AG09309 (cell line): ENCODE results near the gene MPPE1.

Experiments used
- DNase-seq: peaks from one replicate; pipeline ENCODE4 v3.0.0-alpha.2; 2010; ENCODE audit warnings: low read depth
- H3K4me3 ChIP-seq: 2 replicates; pipeline ENCODE4 v1.5.1; 2011; ENCODE audit warnings: mild to moderate bottlenecking, low read depth, low read length, moderate library complexity; ENCODE audit not compliant: control insufficient read depth
- CTCF ChIP-seq: IDR thresholded peaks from 2 replicates; pipeline ENCODE4 v1.5.1; 2011; ENCODE audit warnings: mild to moderate bottlenecking, low read depth, low read length, inconsistent platforms; ENCODE audit not compliant: insufficient read depth, control insufficient read depth; ENCODE audit errors: missing control alignments

MPPE1 gene

GRCh38 chr18:11862468-11863137, 45.5 kb downstream of the MPPE1 start:
- no peak overlapping the region for H3K4me3 ChIP-seq
- TF ChIP-seq CTCF, result no peak
- DNase-seq, result no peak

- DNase-seq, result no peak
- no peak overlapping the region for H3K4me3 ChIP-seq
- no peak for TF ChIP-seq CTCF
These were observed 46.4 kb downstream of the MPPE1 start for GRCh38 chr18:11861583-11862288.

GRCh38 chr18:11860594-11861450, 47.3 kb downstream of the MPPE1 start:
- no peak overlapping the region for H3K4me3 ChIP-seq
- TF ChIP-seq CTCF, result no peak
- DNase-seq, result no peak

GRCh38 chr18:11859903-11860407, 48.2 kb downstream of the MPPE1 start:
- TF ChIP-seq CTCF, result peak; percentile 31
- H3K4me3 ChIP-seq, result no peak overlapping the region
- DNase-seq, result no peak

GRCh38 chr18:11859282-11859830, 48.8 kb downstream of the MPPE1 start:
- H3K4me3 ChIP-seq, result no peak overlapping the region
- TF ChIP-seq CTCF, result no peak
- no peak for DNase-seq
